Suprapubic skin (tissue), 4 donors: ENCODE data around the gene TMEM131L.

Experiments used
- CTCF ChIP-seq, 2 donors: fragments of 200-600 bp in 1 of 2; fragments of 450-650 bp in 1 of 2; sonication (generic) in 1 of 2; IDR thresholded peaks; one replicate each; pipeline ENCODE4 v1.5.1; 2016 to 2019; ENCODE audit warnings: antibody characterized with exemption in 2 of 2, mild to moderate bottlenecking in 1 of 2, moderate library complexity in 1 of 2
- POLR2A ChIP-seq, 2 donors: fragments of 450-650 bp; IDR thresholded peaks; one replicate each; pipeline ENCODE4 v1.6.1; 2017; ENCODE audit warnings: antibody characterized with exemption in 2 of 2, mild to moderate bottlenecking in 2 of 2, moderate library complexity in 2 of 2
- POLR2AphosphoS5 ChIP-seq, 3 donors: sonication (generic); formaldehyde crosslinking; IDR thresholded peaks; one replicate each; pipeline ENCODE4 v1.6.1; 2017; ENCODE audit warnings: antibody characterized with exemption in 3 of 3

GRCh38 chr4:153643406-153644383 is 177.5 kb downstream of the TMEM131L start:
- no peak for TF ChIP-seq POLR2AphosphoS5 (IDR thresholded peaks at IDR 0.05)
- no peak for TF ChIP-seq CTCF (IDR thresholded peaks at IDR 0.05)
- no peak for TF ChIP-seq POLR2A (IDR thresholded peaks at IDR 0.05)
